Heart right ventricle (tissue), 16 donors: Measurements from ENCODE around the gene ITGAD. TPM values are rescaled to one million over a fixed set of nuclear protein-coding genes. Genes with fewer than 3 reads are reported as not detected.

Experiments used
- ATAC-seq, 8 donors: fragments of 200-7000 bp; cut with Tn5 transposase; one replicate each; pipeline ENCODE4 v1.9.1; 2020; ENCODE audit warnings: mild to moderate bottlenecking in 8 of 8, moderate library complexity in 8 of 8, moderate number of reproducible peaks in 1 of 8
- DNase-seq, 2 donors: peaks; one replicate each; pipeline ENCODE4 v3.0.0-alpha.2; 2020
- H3K27ac ChIP-seq, 10 donors: fragments of 200-600 bp; sonication (generic) in 2 of 10; one replicate each; pipeline versions ENCODE4 v1.5.0 to v1.8.0; 2020 to 2022; ENCODE audit warnings: mild to moderate bottlenecking in 3 of 10
- H3K27me3 ChIP-seq, 7 donors: fragments of 200-600 bp; one replicate each; pipeline ENCODE4 v1.8.0; 2021 to 2022; ENCODE audit warnings: mild to moderate bottlenecking in 2 of 7
- H3K36me3 ChIP-seq, 9 donors: fragments of 200-600 bp; sonication (generic) in 1 of 9; one replicate each; pipeline versions ENCODE4 v1.5.0 to v1.8.0; 2020 to 2022; ENCODE audit warnings: mild to moderate bottlenecking in 2 of 9
- H3K4me1 ChIP-seq, 9 donors: fragments of 200-600 bp; sonication (generic) in 1 of 9; one replicate each; pipeline versions ENCODE4 v1.5.0 to v1.8.0; 2020 to 2022; ENCODE audit warnings: mild to moderate bottlenecking in 4 of 9
- H3K4me3 ChIP-seq, 10 donors: fragments of 200-600 bp; sonication (generic) in 2 of 10; one replicate each; pipeline versions ENCODE4 v1.5.0 to v1.8.0; 2020 to 2022; ENCODE audit warnings: mild to moderate bottlenecking in 7 of 10, moderate library complexity in 2 of 10
- H3K9me3 ChIP-seq, 11 donors: fragments of 200-600 bp in 10 of 11; sonication (generic) in 2 of 11; one replicate each; pipeline versions ENCODE4 v1.5.0 to v1.8.0; 2013 to 2022; ENCODE audit warnings: mild to moderate bottlenecking in 2 of 11, control low read depth in 1 of 11, moderate library complexity in 1 of 11
- WGBS, 2 donors: extraction: QIAGEN DNeasy Blood & Tissue Kit; methylation state at CpG; one replicate each; pipeline ENCODE4 v1.1.7; 2013; ENCODE audit warnings: inconsistent platforms in 1 of 2; 5-methylcytosine and 5-hydroxymethylcytosine counted together
- intact Hi-C, 10 donors: fragments of 100-400 bp; cut with DNase I; formaldehyde crosslinking; loops; one replicate each; pipeline versions ENCODE4 v1.11.1 to v1.14.2; 2022
- polyA plus RNA-seq, 2 donors: library from polyadenylated mRNA; stranded (reverse); fragments of 200-250 nt; gene quantifications; one replicate each; pipeline ENCODE4 v1.2.3, GENCODE V29; 2013
- total RNA-seq, 10 donors: library from RNA; stranded (reverse); fragmentation: NEBNext Ultra II Directional in 3 of 10; extraction: Animal tissue kit (Norgen Biotek cat#: 25700) in 3 of 10; gene quantifications; one replicate each; pipeline versions ENCODE4 v1.2.1 to v1.2.4, GENCODE V29; 2021 to 2023
- TF ChIP-seq, protein P1 (sequence below), 9 donors: fragments of 200-600 bp; sonication (generic) in 2 of 9; IDR thresholded peaks; one replicate each; pipeline versions ENCODE4 v1.5.0 to v1.8.0; 2021 to 2022; ENCODE audit warnings: antibody characterized with exemption in 9 of 9, mild to moderate bottlenecking in 5 of 9, moderate library complexity in 1 of 9
- donor health status: Arrhythmogenic right ventricular cardiomyopathy.
- donor health status: ischemic (EF 13 %, LVEDD 7.1; RV severe dilation, severe dysfunction).
- donor health status: healthy with polysubstance abuse.
- donor health status: DM: no; HTN: yes; CAD: no.
- donor health status: DM: no; HTN: no; CAD: no.
- donor health status: ischemic (EF 25% LVEDD 6.9; RV normal size, moderate dysfunction).
- donor health status: ischemic (EF 25% LVEDD 5.7; RV mildly dilated, moderate dysfunction).
- donor health status: healthy.
- donor health status: DM: yes; HTN: yes; CAD: no.
- donor health status: Ischemic cardiomyopathy.
- donor health status: ischemic (EF 35%, LVEDD 5.7; RV mildly dilated, moderate dysfunction).
- donor health status: nonischemic (EF 11% LVEDD 7.7; RV severe dilation, severe dysfunction).
- donor health status: DM: yes; HTN: yes; CAD: no.
- donor health status: PGD.
- donor health status: ischemic (EF 29% LVEDD 5.4; RV normal size, mild dysfunction).
- donor health status: nonischemic (EF 23%, LVEDD 6.1; RV moderate dilation, normal function).

ITGAD gene
- total and polyA plus RNA-seq, 12 donors: 0.01 to 0.39 TPM; not detected in 10

DNA sequence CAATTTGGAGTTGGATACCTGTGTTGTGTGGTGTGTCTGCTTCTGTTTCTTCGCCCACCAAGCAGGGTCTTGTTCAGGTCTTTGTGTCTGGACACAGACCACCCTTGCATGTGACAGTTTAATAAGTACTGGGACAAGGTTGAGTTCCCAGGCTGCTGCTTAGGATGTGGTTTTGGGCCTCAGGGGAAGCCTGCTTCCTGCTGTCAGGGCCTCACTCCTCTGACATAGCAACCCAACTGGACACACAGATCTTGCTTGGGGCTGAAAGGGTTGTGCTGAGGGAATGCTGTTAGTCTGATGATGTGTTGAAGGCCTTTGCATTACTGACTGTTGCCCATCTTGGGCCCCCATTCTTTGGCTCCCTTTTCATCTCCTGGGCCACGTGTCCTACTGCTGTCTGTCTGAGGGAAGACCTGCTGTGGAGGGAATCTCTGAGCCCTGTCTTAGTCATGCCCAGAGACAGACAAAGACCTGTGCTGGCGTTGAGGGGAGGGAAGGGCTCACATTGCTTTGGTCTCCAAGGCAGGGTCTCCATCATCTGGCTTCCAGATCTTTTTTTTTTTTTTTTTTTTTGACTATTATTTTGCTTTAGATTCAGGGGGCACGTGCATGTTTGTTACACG, 74.1 kb downstream of the ITGAD start:
- H3K4me3 ChIP-seq: no peak overlapping the region
- intact Hi-C loops: loop anchor here in 2 of 10 donors (10.0 kb wide), 1 partner anchor 408 kb away; the partner anchor contains the start of gene ZNF267 (in 2 of the 2)
- peaks cover 3 to 19% (median 9%) of the 10 kb centered on the region in 9 donors for H3K4me1 ChIP-seq
- no peak for DNase-seq
- peak overlapping the region in 4 of 10 donors; percentile 20 to 65 (median 44) for H3K27ac ChIP-seq
- H3K27me3 ChIP-seq: peaks cover 0 to 15% (median 0%) of the 10 kb centered on the region in 7 donors
- 79 to 83% methylated on average over 5 of the region's 5 CpGs for WGBS, 2 donors
- H3K36me3 ChIP-seq: peaks cover 0 to 52% (median 24%) of the 10 kb centered on the region in 9 donors
- ATAC-seq: no peak
- TF ChIP-seq, protein P1, sequence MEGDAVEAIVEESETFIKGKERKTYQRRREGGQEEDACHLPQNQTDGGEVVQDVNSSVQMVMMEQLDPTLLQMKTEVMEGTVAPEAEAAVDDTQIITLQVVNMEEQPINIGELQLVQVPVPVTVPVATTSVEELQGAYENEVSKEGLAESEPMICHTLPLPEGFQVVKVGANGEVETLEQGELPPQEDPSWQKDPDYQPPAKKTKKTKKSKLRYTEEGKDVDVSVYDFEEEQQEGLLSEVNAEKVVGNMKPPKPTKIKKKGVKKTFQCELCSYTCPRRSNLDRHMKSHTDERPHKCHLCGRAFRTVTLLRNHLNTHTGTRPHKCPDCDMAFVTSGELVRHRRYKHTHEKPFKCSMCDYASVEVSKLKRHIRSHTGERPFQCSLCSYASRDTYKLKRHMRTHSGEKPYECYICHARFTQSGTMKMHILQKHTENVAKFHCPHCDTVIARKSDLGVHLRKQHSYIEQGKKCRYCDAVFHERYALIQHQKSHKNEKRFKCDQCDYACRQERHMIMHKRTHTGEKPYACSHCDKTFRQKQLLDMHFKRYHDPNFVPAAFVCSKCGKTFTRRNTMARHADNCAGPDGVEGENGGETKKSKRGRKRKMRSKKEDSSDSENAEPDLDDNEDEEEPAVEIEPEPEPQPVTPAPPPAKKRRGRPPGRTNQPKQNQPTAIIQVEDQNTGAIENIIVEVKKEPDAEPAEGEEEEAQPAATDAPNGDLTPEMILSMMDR (IDR thresholded peaks at IDR 0.05): no peak
- no peaks in the 10 kb centered on the region for H3K9me3 ChIP-seq

DNA sequence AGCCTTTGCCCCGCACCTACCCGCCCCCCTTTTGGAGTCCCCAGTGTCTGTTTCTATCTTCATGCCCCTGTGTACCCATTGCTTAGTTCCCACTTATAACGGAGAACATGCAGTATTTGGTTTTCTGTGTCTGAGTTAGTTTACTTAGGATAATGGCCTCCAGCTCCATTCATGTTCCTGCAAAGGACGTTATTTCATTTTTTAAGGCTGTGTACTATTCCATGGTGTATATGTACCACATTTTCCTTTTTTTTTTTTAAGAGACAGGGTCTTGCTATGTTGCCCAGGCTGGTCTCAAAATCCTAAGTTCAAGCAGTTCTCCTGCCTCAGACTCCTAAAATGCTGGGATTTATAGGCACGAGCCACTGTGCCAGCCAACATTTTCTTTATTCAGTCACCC, 74.7 kb downstream of the ITGAD start:
- Histone ChIP-seq H3K27me3 (peaks cover 0 to 21% (median 0%) of the 10 kb centered on the region in 7 donors), H3K4me1 (peaks cover 7 to 25% (median 12%) of the 10 kb centered on the region in 9 donors), H3K36me3 (peaks cover 0 to 46% (median 19%) of the 10 kb centered on the region in 9 donors), H3K4me3 (no peak overlapping the region), H3K27ac (no peak overlapping the region), H3K9me3 (no peaks in the 10 kb centered on the region)
- TF ChIP-seq, protein P1 (IDR thresholded peaks at IDR 0.05): no peak
- intact Hi-C loops: loop anchor here in 2 of 10 donors (10.0 kb wide), 1 partner anchor 407 kb away; the partner anchor contains the start of gene ZNF267 (in 2 of the 2)
- DNase-seq: no peak
- ATAC-seq: no peak
- WGBS, 2 donors: 83 to 94% methylated on average over 5 of the region's 5 CpGs

DNA sequence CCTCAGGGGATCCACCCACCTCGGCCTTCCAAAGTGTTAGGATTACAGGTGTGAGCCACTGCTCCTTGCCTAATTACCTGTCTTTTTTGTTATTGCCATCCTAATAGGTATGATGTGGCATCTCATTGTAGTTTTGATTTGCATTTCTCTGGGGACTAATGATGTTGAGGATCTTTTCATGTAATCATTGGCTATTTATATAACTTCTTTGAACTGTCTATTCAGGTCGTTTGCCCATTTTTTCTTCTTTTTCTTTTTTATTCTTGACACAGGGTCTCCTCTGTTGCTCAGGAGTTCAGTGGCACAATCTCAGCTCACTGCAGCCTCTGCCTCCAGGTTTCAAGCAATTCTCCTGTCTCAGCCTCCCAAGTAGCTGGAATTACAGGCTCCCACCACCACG, 77.5 kb downstream of the ITGAD start:
- H3K4me3 ChIP-seq: no peak overlapping the region
- intact Hi-C loops: loop anchor here in 4 of 10 donors (5.0 kb wide), 1 partner anchor 37 kb away; the partner anchor contains the start of gene RUSF1 (in 4 of the 4)
- H3K36me3 ChIP-seq: peaks cover 0 to 43% (median 18%) of the 10 kb centered on the region in 9 donors
- H3K27me3 ChIP-seq: peaks cover 0 to 27% (median 0%) of the 10 kb centered on the region in 7 donors
- TF ChIP-seq, protein P1 (IDR thresholded peaks at IDR 0.05): no peak
- WGBS, 2 donors: 82 to 86% methylated on average over 3 of the region's 3 CpGs
- no peaks in the 10 kb centered on the region for H3K9me3 ChIP-seq
- peaks cover 8 to 27% (median 18%) of the 10 kb centered on the region in 9 donors for H3K4me1 ChIP-seq
- no peak for DNase-seq
- ATAC-seq: no peak
- peak overlapping the region in 8 of 10 donors; percentile 90 to 96 (median 94) for H3K27ac ChIP-seq

DNA sequence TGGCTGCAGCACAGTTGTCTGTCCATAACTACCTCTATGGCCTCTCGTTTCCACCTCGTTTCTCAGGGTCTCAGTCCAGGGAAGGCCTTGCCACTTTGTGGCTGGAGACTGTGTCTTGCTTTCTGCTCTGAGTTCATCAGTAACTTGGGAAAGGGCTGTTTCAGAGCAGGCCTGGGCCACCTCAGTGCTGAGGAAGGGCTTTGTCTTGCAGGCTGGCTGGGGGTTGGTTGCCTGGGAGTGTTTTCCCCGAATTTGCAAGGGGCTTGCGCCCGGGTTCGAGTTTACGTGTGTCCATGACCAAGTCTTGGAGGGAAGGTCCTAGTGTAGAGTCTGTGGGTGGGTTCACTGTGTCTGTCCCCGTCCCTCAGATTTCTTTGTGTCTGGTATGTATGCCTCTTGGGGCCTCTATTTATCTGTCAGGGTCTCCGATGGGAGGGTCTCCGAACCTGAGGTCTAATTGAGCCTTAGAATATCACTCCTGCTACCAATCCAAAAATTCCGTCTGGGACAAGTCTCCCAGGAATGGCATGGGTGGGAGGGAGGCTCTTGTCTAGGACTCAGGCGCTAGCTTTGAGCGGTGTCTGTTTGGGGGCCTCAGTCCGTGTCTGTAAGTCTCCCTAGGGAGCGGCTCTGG, 78.2 kb downstream of the ITGAD start:
- Histone ChIP-seq H3K4me3 (peak overlapping the region; percentile 54 to 78 (median 72)), H3K36me3 (peaks cover 0 to 43% (median 24%) of the 10 kb centered on the region in 9 donors), H3K4me1 (peaks cover 8 to 27% (median 18%) of the 10 kb centered on the region in 9 donors), H3K27me3 (peaks cover 0 to 29% (median 0%) of the 10 kb centered on the region in 7 donors), H3K27ac (peak overlapping the region; percentile 90 to 96 (median 94)), H3K9me3 (no peaks in the 10 kb centered on the region)
- TF ChIP-seq, protein P1 (IDR thresholded peaks at IDR 0.05): no peak
- no peak for ATAC-seq
- WGBS, 2 donors: 27 to 33% methylated on average over 15 of the region's 15 CpGs
- intact Hi-C loops: loop anchor here in 4 of 10 donors (5.0 kb wide), 1 partner anchor 36 kb away; the partner anchor contains the start of gene RUSF1 (in 4 of the 4)
- DNase-seq: no peak
